ENCODE results near the gene NUDT8.

Gene NUDT8

GRCh38 chr11:67629386-67630227, at the start of gene NUDT8:
Gene NUDT8, minus strand, starts transcription at chr11:67629937. Its CDS starts 26 bp downstream, at chr11:67629911.
- peak; percentile 77 to 85 for DNase-seq (ENCODE audit: low read depth in 2 of 2)

DNA sequence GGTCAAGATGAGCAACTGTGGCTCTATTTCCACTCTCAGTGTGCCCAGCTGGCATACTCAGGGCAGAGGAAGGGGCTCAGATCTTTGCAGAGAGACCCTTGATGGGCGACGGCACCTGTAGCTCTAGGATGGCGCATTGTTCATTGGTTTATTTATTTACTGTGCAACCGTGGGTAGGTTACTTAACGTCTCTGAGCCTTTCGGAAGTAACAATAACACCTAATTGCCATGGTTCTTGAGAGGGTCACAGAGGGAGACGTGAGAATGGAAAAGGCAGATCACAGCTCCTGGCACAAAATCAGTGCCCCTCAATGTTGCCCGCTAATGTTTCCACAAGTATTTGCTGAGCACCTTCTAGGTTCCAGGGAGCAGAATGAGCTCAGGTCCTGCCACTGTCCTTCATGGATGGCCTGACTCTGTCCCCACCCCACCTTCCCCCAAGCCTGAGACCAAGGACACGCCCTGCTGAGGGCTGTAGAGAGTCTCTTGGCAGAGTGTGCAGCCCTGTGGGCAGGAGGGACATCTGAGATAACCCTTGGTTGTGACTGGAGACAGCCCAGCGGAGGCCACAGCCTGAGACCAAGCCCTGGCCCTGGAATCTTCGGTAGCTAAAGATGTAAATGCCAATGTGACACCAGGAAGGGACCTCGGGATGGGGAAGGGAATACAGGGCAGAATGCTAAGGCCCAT, 45.5 kb upstream of the NUDT8 start:
- no peak for DNase-seq (ENCODE audit: low read depth in 2 of 2)

GRCh38 chr11:67674442-67674871, 44.7 kb upstream of the NUDT8 start, which contains the start of gene ALDH3B2:
Gene ALDH3B2, minus strand, starts transcription at chr11:67674623. Its CDS starts 7,688 bp downstream, at chr11:67666935.
- DNase-seq (ENCODE audit: low read depth in 2 of 2) = no peak

DNA sequence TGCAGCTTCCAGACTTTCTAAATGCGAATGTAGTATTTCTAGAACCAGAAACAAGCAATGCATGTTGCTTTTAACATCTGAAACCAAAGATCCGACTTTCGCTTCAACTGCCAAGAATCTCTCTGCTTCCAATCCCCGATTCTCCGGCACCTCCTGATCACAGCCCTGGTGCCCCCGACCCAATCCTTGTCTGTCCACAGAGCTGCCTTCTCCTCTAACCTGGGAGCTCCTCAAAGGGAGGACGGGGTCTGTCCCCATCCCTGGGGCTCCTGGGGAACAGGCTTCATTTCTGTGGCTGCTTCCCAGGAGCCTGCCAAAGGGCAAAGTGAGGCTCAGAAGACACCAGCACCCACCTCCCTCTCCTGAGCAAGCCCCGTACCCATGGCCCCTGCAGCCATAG, 44.2 kb upstream of the NUDT8 start:
- DNase-seq (ENCODE audit: low read depth in 2 of 2) = no peak

DNA sequence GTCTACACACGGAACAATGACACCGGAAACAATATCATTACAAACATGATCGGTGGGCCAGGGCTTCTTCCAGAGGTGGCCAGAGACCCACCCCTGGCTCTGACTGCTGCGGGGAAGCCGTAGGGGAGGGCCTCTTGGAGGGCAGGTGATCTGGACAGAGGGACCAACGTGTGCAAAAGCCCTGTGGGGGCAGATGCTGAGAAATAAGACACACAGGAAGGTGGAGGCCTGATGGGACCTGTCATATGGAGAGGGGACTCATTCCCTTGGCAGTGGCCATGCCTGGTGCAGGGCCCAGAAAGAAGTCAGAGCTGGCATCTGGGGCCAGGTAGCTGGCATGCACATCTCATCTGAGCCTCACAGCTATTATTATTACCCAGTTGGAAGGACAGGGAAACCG, 43.6 kb upstream of the NUDT8 start:
- no peak for DNase-seq (ENCODE audit: low read depth in 2 of 2)

DNA sequence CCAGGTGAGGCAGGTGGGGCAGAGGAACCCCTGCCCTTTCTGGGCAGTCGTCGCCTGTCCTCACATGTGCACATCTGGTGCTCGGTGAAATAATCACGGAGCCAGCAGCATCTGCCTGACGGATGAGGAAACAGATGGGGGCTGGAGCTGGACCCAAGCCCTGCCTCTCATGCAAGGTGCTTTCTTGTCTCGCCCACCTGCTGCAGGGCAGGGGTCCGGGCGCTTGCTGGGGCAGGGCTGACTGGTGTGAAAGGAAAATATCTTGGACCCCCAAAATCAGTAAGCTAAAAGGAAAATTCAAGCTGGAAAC, 41.4 kb upstream of the NUDT8 start:
- no peak for DNase-seq (ENCODE audit: low read depth in 2 of 2)

DNA sequence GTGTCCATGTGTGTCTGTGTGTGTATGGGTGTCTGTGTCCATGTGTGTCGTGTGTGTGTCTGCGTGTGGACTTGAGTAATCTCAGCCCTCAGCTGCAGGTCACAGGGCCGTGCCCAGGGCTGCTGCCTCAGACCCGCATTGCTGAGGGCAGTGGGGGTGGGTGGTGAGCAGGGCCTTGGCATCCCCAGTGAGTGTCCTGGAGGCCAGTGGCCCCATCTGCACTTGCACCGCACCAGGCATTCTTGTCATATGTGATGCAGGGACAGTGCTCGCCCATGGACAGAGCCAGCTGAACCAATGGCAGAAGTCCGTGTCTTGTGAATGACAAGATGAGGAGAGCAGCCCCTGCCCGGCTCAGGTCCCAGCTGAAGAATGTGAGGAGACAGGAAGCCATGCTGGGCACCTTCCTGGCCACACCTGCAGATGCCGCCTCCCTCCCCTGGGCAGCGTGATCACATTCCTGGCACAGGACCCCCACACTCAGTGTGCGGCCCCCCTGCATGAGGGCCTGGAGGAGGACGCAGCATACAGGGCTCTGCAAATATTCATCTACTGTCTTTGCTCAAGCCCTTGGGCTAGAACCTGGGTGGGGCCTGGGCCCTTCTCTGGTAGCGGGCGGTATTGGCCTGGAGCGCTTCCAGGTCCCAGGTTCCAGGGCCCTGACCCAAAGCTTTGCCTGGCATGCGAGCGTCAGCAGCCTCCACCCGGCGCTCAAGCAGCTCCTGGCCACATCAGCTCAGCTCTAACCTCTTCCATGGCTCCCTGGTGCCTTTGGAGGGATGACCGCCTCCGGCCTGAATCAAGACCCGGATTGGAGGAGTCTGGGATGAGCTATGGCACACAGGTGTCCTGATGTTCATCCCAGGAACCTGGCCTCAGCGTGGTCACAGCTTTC, 40.8 kb upstream of the NUDT8 start:
- no peak for DNase-seq (ENCODE audit: low read depth in 2 of 2)

GRCh38 chr11:67668192-67668551, 38.4 kb upstream of the NUDT8 start:
- no peak for DNase-seq (ENCODE audit: low read depth in 2 of 2)

GRCh38 chr11:67667490-67668191, 37.9 kb upstream of the NUDT8 start:
- DNase-seq (ENCODE audit: low read depth in 2 of 2) = no peak

- no peak for DNase-seq (ENCODE audit: low read depth in 2 of 2)
These were observed 37.1 kb upstream of the NUDT8 start for GRCh38 chr11:67666676-67667489.

GRCh38 chr11:67666303-67666645, 36.5 kb upstream of the NUDT8 start:
- DNase-seq (ENCODE audit: low read depth in 2 of 2) = no peak

DNA sequence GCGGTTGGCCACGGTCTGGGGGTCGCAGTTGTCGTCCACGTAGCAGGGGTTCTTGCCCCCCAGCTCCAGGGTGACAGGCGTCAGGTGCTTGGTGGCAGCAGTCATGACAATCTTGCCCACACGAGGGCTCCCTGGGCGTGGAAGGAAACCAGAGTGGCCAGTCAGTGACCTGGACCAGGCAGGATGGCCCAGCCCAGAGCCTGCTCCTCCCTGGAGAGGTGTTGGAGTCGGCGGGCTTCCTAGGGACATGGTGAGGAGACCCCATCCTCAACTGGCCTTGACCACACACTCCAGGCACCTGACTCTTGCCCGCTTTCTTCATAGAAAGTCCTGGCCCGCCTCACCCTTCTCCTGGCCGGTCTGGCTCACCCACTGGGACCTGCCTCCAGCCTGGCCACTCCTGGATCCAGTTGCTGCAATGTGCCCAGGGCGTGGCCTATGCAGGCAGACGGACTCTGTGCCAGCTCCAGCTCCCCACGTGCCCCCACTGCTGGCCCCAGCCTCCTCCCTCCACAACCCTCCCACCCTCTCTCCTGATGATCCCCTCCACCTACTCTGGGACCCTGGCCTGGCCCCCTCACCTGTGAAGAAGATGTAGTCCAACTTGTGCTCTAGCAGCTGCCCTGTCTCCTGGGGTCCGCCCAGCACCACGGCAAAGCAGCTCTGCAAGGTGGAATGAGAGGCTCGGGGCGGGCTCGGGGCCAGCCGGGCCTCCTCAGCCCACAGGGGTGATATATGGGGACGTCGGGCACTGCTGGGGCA, 36.0 kb upstream of the NUDT8 start:
- no peak for DNase-seq (ENCODE audit: low read depth in 2 of 2)

- DNase-seq (ENCODE audit: low read depth in 2 of 2) = no peak
These were observed 35.2 kb upstream of the NUDT8 start for GRCh38 chr11:67664696-67665540.

- no peak for DNase-seq (ENCODE audit: low read depth in 2 of 2)
These were observed 34.5 kb upstream of the NUDT8 start for GRCh38 chr11:67664213-67664585.

DNA sequence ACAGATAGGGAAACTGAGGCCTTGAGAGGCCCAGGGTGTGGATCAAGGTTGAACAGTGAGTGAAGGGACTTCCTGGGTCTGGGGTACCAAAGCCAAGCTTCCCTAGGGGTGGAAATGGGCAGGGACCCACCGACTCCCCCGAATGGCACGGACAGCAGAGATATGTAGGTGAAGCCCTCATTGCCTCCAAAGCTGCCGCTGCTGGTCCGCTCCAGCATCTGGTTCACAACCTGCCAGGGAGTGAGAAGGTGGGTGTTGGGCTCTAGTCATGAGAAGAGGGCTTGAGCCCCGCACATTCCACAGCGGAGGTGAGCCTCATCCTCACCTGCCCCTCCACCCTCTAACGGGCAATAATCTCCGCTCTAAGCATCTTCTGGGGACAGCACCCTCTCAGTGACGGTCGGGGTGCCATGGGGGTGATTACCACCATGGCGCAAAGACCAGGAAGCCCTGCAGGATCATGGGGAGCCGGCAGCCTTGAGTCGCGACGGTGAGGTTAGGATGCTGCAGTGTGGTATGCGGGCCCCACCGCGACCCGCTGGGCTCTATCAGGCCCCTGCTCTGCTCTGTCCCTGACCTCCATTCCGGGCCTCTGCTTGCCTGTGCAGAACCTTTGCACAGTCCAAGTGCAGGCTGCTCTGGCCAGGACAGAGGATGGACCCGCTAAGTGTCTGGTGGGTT, 33.9 kb upstream of the NUDT8 start:
- no peak for DNase-seq (ENCODE audit: low read depth in 2 of 2)

DNA sequence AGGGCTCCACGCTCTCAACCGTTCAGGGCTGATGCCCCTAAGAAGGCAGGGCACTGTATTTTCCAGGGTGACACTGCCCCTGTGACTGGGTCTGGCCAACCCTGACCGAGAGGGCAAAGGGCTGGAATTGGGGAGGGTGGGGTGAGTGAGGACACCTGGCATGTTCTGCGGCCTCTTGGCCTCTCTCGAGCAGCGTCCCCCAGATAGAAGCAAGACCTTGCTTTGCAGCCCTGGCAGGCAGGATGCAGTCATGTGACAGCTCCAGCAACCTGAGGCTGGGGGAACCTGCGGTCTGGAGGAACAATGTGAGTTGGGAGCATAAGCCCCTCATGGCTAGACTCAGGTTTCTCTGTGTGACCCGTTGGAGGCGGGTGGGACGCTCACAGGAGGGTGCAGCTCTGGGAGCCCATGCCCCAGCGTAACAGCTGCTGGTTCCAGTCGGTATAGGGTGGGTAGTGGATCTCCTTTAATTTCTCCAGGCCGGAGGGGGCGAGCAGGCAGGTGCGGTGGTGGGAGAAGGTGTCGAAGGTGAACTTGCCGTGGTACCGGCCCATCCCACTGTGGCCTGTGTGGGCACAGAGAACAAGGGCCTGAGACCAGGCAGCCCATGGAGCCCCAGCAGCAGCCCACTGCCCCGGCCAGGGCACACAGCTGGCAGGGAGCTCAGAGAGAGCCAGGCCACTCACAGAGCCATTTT, 33.2 kb upstream of the NUDT8 start:
- DNase-seq (ENCODE audit: low read depth in 2 of 2) = no peak

DNA sequence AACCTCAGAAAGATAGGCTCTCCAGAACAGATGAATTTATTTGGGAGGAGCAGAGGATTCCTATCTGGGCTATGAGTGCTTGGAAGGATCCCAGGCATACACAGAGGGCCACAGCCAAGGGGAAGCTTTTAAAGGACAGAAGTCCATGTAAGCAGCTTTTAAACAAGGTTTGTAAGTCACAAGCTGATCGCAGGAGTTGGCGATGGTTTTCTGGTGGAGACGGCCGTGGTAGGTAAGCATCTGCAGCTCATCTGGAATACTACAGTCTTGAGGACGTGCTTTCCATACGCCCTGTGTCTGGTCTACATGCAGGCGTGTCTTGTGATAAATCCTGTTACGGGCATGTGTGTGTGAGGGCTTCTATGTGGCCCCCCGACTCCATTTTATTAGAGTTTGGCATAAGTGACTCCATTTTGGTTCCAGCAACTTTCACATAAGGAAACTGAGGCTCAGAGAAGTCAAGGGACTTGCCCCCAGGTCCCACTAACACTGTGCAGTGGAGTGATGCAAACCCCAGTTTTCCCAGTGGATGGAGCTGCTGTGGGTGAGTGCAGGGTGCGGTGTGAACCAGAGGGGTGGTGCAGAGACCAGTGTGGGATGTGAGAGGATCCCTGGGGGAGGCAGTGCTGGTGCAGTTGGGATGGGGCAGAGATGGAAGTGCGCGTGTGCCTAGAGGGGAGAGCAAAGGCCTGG, 32.6 kb upstream of the NUDT8 start:
- DNase-seq (ENCODE audit: low read depth in 2 of 2) = no peak

Measured in stimulated activated CD8-positive, alpha-beta memory T cell treated with anti-CD3 and anti-CD28 coated beads, Interleukin-7, amount 100 ng/mL, for 4 hours (primary cell).